HepG2 (cell line): ENCODE measurements around the gene IRF3. TPM values are rescaled to one million over a fixed set of nuclear protein-coding genes. Genes with fewer than 3 reads are reported as not detected.

Source experiments
- ARHGAP35 ChIP-seq: sonication (generic); formaldehyde crosslinking; IDR thresholded peaks from 2 replicates; pipeline ENCODE4 v1.9.0; 2022; ENCODE audit warnings: mild to moderate bottlenecking, inconsistent platforms, moderate library complexity, missing genetic modification reagents, borderline replicate concordance
- CBX1 ChIP-seq: IDR thresholded peaks from one replicate; pipeline ENCODE4 v1.6.1; 2016; ENCODE audit warnings: antibody characterized with exemption, low read depth
- CCAR2 ChIP-seq: fragments of 200-400 bp; formaldehyde crosslinking; optimal IDR thresholded peaks from 2 replicates; pipeline ENCODE3; 2018; ENCODE audit warnings: low read depth, mild to moderate bottlenecking, low read length, moderate library complexity
- FOXO1 ChIP-seq: sonication (generic); formaldehyde crosslinking; IDR thresholded peaks from 2 replicates; pipeline ENCODE4 v1.4.0; 2020; ENCODE audit warnings: missing genetic modification reagents
- HMG20B ChIP-seq: conservative IDR thresholded peaks from 2 replicates; pipeline ENCODE4 v1.6.1; 2016; ENCODE audit warnings: missing genetic modification reagents, missing compliant biosample characterization
- IRF1 ChIP-seq: sonication (generic); formaldehyde crosslinking; IDR thresholded peaks from 2 replicates; pipeline ENCODE4 v1.4.0; 2020; ENCODE audit warnings: low read depth, mild to moderate bottlenecking, missing genetic modification reagents
- ISX ChIP-seq: sonication (generic); formaldehyde crosslinking; conservative IDR thresholded peaks from 2 replicates; pipeline ENCODE4 v1.5.0; 2020; ENCODE audit warnings: missing genetic modification reagents
- MEIS2 ChIP-seq: sonication (generic); formaldehyde crosslinking; IDR thresholded peaks from 2 replicates; pipeline ENCODE4 v1.9.0; 2021; ENCODE audit warnings: mild to moderate bottlenecking, missing genetic modification reagents
- NKX3-1 ChIP-seq: sonication (generic); formaldehyde crosslinking; IDR thresholded peaks from 2 replicates; pipeline ENCODE4 v1.5.0; 2020; ENCODE audit warnings: missing genetic modification reagents
- TBL1XR1 ChIP-seq: fragments of 150-350 bp; IDR thresholded peaks from 2 replicates; pipeline ENCODE4 v1.6.1; 2014; ENCODE audit warnings: borderline replicate concordance, low read length; ENCODE audit not compliant: partially characterized antibody
- TBP ChIP-seq: sonication (generic); formaldehyde crosslinking; IDR thresholded peaks from 2 replicates; pipeline ENCODE4 v1.5.0; 2020; ENCODE audit warnings: missing genetic modification reagents
- ZNF256 ChIP-seq: sonication (generic); formaldehyde crosslinking; conservative IDR thresholded peaks from 2 replicates; pipeline ENCODE4 v1.4.0; 2020; ENCODE audit warnings: missing genetic modification reagents
- ZNF276 ChIP-seq: sonication (generic); formaldehyde crosslinking; IDR thresholded peaks from 2 replicates; pipeline ENCODE4 v1.4.0; 2020; ENCODE audit warnings: mild to moderate bottlenecking, low read depth, missing genetic modification reagents
- ZNF496 ChIP-seq: sonication (generic); formaldehyde crosslinking; IDR thresholded peaks from 2 replicates; pipeline ENCODE4 v1.8.1; 2023; ENCODE audit warnings: mild to moderate bottlenecking, moderate library complexity, missing genetic modification reagents; ENCODE audit not compliant: insufficient replicate concordance
- polyA plus RNA-seq, 8 experiments: library from polyadenylated mRNA; depleted of rRNA in 3 of 8; stranded (reverse) in 7 of 8; unstranded in 1 of 8; fragments of >200 nt; fragmentation: Illumina TruSeq in 4 of 8; extraction: Trizol in 4 of 8; gene quantifications; 2 replicates each; pipeline versions ENCODE4 v1.2.1 to v1.2.3, GENCODE V29; 2011 to 2016; ENCODE audit warnings: low read depth in 4 of 8, missing spikeins in 1 of 8, mixed read lengths in 1 of 8; ENCODE audit not compliant: insufficient read depth in 1 of 8
- total RNA-seq, 5 experiments: library from RNA; depleted of rRNA; stranded (reverse); fragments of >200 nt; fragmentation: Illumina TruSeq; extraction: Trizol; gene quantifications; 2 replicates each; pipeline ENCODE4 v1.2.3, GENCODE V29; 2016; ENCODE audit warnings: low read depth in 1 of 5
- TF ChIP-seq, protein P1 (sequence below): sonication (generic); formaldehyde crosslinking; IDR thresholded peaks from 2 replicates; pipeline ENCODE4 v1.4.0; 2020; ENCODE audit warnings: mild to moderate bottlenecking, missing genetic modification reagents
- TF ChIP-seq, protein P2 (sequence below): IDR thresholded peaks from 2 replicates; pipeline ENCODE4 v1.4.0; 2020; ENCODE audit warnings: mild to moderate bottlenecking, missing genetic modification reagents
- TF ChIP-seq, protein P3 (sequence below): sonication (generic); formaldehyde crosslinking; IDR thresholded peaks from 2 replicates; pipeline ENCODE4 v1.5.1; 2020; ENCODE audit warnings: mild to moderate bottlenecking, missing genetic modification reagents, moderate library complexity

The IRF3 gene
- total and polyA plus RNA-seq, 2 of the 13 experiments (the other 11 are each of a cell fraction or from before 2014, with no cell fraction given) = 61.9 to 65.5 TPM

DNA sequence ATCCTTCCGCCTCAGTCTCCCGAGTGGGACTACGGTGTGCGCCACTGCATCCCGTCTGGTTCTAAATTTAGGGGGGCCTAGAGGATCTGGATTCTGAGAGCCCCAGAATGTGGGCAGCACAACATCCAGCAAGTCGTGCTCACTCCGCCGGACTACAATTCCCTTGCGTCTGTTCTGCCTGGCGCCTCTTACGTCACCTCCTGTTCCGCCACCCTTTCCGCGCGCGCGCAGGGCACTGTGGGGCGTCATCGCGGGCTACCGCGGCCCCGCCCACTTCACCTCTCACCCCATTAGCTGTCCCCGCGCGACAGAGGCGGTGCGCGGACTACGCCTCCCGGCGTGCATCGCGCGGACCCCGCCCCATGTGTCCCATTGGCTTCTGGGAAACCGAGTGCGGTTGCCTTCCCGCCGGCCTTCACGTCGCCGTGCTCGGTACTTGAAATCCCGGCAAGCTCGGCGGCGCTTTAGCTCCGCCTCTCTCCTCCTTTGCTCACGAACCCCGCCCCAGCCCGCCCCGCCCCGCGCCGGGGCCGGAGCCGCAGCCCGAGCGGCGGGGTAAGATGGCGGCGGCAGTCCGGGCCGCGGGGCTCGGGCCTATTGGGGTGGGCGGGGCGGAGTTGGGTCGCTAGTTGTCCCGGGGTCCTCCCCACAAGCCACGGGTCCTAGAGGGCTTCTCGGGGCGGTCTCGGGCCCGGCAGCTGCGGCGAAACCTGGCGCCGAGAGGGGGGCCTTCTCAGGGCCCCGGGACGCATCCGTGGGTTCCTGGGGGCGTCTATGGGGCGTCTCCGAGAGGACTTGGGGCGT lies 23.8 kb downstream of the IRF3 start, which contains the start of gene SCAF1 (continued):
- TF ChIP-seq, protein P1, sequence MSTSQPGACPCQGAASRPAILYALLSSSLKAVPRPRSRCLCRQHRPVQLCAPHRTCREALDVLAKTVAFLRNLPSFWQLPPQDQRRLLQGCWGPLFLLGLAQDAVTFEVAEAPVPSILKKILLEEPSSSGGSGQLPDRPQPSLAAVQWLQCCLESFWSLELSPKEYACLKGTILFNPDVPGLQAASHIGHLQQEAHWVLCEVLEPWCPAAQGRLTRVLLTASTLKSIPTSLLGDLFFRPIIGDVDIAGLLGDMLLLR = 0 out of 2 replicates have a peak, but pooled peaks have one; percentile 12
- TF ChIP-seq TBP = peak; percentile 87; the same call in 1 of the 2 replicates
- TF ChIP-seq HMG20B (CRISPR knock-in tag) = no peak
- no peak for TF ChIP-seq CCAR2
- no peak for TF ChIP-seq CBX1
- TF ChIP-seq ZNF256 (CRISPR knock-in tag) = no peak
- TF ChIP-seq, protein P2, sequence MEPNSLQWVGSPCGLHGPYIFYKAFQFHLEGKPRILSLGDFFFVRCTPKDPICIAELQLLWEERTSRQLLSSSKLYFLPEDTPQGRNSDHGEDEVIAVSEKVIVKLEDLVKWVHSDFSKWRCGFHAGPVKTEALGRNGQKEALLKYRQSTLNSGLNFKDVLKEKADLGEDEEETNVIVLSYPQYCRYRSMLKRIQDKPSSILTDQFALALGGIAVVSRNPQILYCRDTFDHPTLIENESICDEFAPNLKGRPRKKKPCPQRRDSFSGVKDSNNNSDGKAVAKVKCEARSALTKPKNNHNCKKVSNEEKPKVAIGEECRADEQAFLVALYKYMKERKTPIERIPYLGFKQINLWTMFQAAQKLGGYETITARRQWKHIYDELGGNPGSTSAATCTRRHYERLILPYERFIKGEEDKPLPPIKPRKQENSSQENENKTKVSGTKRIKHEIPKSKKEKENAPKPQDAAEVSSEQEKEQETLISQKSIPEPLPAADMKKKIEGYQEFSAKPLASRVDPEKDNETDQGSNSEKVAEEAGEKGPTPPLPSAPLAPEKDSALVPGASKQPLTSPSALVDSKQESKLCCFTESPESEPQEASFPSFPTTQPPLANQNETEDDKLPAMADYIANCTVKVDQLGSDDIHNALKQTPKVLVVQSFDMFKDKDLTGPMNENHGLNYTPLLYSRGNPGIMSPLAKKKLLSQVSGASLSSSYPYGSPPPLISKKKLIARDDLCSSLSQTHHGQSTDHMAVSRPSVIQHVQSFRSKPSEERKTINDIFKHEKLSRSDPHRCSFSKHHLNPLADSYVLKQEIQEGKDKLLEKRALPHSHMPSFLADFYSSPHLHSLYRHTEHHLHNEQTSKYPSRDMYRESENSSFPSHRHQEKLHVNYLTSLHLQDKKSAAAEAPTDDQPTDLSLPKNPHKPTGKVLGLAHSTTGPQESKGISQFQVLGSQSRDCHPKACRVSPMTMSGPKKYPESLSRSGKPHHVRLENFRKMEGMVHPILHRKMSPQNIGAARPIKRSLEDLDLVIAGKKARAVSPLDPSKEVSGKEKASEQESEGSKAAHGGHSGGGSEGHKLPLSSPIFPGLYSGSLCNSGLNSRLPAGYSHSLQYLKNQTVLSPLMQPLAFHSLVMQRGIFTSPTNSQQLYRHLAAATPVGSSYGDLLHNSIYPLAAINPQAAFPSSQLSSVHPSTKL (CRISPR knock-in tag) = peak; percentile 43; the same call in 1 of the 2 replicates
- no peak for TF ChIP-seq ZNF276 (CRISPR knock-in tag)
- no peak for TF ChIP-seq ARHGAP35 (CRISPR knock-in tag)
- TF ChIP-seq, protein P3, sequence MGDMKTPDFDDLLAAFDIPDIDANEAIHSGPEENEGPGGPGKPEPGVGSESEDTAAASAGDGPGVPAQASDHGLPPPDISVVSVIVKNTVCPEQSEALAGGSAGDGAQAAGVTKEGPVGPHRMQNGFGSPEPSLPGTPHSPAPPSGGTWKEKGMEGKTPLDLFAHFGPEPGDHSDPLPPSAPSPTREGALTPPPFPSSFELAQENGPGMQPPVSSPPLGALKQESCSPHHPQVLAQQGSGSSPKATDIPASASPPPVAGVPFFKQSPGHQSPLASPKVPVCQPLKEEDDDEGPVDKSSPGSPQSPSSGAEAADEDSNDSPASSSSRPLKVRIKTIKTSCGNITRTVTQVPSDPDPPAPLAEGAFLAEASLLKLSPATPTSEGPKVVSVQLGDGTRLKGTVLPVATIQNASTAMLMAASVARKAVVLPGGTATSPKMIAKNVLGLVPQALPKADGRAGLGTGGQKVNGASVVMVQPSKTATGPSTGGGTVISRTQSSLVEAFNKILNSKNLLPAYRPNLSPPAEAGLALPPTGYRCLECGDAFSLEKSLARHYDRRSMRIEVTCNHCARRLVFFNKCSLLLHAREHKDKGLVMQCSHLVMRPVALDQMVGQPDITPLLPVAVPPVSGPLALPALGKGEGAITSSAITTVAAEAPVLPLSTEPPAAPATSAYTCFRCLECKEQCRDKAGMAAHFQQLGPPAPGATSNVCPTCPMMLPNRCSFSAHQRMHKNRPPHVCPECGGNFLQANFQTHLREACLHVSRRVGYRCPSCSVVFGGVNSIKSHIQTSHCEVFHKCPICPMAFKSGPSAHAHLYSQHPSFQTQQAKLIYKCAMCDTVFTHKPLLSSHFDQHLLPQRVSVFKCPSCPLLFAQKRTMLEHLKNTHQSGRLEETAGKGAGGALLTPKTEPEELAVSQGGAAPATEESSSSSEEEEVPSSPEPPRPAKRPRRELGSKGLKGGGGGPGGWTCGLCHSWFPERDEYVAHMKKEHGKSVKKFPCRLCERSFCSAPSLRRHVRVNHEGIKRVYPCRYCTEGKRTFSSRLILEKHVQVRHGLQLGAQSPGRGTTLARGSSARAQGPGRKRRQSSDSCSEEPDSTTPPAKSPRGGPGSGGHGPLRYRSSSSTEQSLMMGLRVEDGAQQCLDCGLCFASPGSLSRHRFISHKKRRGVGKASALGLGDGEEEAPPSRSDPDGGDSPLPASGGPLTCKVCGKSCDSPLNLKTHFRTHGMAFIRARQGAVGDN (CRISPR knock-in tag) = peak; percentile 82
- peak; percentile 43; the same call in 1 of the 2 replicates for TF ChIP-seq MEIS2
- no peak for TF ChIP-seq IRF1 (CRISPR knock-in tag)
- TF ChIP-seq FOXO1 = no peak
- no peak for TF ChIP-seq ZNF496
- no peak for TF ChIP-seq NKX3-1 (CRISPR knock-in tag)
- no peak for TF ChIP-seq ISX (CRISPR knock-in tag)
- TF ChIP-seq TBL1XR1 = peak; percentile 62
